CD4-positive, alpha-beta T cell treated with Interleukin-2 at 100 ng/mL for 4 hours (primary cell): Measurements from ENCODE around the gene SPNS2.

Source experiments
- DNase-seq: peaks from one replicate; pipeline ENCODE4 v3.0.0-alpha.2; 2020; ENCODE audit warnings: low spot score

SPNS2 gene

GRCh38 chr17:4537451-4538235 lies 39.0 kb downstream of the SPNS2 start:
- DNase-seq: no peak

- no peak for DNase-seq
Observed at GRCh38 chr17:4538236-4539002, 39.7 kb downstream of the SPNS2 start.

DNA sequence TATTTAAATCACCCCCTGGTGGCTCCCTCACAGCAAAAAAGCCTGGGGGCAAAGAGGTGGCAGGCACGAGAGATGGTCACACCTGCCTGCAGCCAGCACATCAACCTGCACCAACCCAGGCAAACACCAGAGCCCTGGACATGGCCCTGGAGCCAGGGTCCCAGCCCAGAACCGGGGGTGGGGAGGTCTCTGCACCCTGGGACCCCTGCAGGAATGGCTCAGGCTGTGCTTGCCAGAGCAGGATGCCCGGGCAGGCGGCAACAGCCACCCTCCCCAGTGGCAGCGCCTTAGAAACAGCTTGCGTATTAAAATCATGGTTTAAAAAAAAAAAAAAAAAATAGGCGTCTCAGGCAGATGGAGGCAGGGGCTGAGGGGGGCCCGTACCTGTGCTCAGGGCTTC lies 40.3 kb downstream of the SPNS2 start:
- DNase-seq: no peak

GRCh38 chr17:4539576-4540223 lies 41.0 kb downstream of the SPNS2 start:
- DNase-seq: no peak

DNA sequence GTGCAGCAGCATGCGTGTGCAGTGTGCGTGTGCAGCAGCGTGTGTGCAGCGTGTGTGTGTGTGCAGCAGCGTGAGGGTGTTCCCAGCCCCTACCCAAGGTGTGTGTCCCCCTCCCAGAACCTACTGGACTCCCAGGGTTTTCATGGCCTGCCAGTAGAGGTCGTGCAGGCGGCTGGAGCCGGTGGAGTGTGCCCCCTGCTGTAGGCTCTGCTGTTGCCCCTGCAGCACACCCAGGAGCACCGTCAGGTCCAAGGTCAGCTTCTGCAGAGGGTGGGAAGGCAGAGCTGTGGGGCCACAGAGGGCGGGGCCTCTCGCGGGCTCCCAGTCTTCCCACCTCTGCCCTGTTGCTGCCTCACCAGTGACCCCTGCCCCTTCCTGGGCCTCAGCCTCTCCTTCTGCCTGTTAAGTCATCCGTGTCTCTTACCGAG lies 41.6 kb downstream of the SPNS2 start:
- no peak for DNase-seq

GRCh38 chr17:4540687-4541327 lies 42.1 kb downstream of the SPNS2 start:
- DNase-seq: no peak

GRCh38 chr17:4541328-4542002 lies 42.8 kb downstream of the SPNS2 start:
- DNase-seq: no peak

GRCh38 chr17:4542003-4542725 lies 43.5 kb downstream of the SPNS2 start:
- DNase-seq: no peak

DNA sequence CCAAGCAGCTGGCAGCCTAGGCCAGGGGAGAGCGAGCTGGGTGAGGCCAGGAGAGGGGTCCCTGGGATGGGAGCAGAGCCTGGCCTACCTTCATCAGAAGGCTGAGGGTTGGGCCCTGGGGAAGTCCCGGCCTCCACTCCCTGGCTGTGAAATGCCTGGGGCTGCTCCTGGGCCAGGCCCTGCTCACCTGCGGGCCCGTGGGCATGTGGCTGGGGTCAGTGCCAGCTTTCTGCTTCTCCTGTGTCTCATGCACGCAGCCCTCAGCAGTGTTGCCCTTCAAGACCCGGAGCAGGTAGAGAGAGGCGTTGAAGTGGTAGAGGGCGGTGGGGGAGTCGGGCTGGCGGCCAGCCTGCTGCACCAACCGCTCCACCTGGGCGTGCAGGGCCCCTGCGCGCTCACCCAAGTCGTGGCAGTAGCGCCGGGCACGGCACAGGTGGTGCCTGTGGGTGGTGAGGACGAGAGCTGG lies 44.1 kb downstream of the SPNS2 start:
- DNase-seq: no peak

GRCh38 chr17:4543557-4544026 lies 44.9 kb downstream of the SPNS2 start:
- DNase-seq: no peak

GRCh38 chr17:4544135-4544950 lies 45.7 kb downstream of the SPNS2 start:
- DNase-seq: no peak

DNA sequence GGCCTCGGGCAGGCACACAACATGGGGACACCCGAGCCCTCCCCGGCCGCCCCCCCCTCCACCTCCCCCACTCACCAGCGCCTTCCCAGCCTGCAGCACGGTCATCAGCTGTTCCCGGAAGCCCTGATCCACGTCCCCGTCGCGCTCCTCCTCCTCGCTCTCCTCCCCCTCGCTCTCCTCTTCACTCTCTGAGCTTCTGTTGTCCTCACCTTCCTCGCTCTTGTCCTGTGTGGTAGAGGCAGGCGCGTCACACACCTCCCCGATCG lies 46.2 kb downstream of the SPNS2 start:
- no peak for DNase-seq

- DNase-seq: no peak
Observed at GRCh38 chr17:4545217-4545951, 46.7 kb downstream of the SPNS2 start.

DNA sequence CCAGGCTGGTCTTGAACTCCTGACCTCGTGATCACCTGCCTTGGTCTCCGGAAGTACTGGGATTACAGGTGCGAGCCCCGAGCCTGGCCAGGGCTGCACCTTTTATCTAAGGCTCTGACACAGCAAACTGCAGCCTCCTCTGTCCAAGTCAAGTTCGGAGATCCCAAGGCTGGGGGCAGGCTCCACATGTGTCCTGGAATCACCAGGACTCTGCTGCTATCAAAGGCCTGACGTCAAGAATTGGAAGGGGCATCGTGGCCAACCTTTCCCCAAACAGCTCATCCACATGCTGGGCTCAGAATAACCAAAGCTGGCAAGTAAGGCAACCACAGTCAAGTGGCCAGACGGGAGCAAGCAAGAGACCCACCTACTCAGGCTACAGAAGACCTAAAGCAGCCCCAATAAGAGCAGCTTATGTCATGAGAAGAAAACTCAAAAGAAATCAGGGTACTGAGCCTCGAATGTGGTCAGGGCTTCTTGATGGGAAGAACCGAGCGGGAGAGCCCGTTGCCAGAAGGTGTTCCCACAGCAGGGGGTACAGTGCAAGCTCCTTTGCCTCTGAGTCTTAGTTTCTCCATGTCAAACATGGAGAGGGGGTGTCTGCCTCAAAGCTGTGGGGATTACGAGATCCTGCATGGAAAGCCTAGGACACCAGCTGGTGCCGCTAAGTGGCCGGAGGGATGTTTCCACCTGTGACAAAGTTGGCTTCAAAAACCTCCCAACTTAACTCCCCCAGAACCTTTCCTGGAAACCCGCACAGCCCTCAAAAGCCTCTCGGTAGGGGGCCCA lies 48.6 kb downstream of the SPNS2 start:
- DNase-seq: no peak

DNA sequence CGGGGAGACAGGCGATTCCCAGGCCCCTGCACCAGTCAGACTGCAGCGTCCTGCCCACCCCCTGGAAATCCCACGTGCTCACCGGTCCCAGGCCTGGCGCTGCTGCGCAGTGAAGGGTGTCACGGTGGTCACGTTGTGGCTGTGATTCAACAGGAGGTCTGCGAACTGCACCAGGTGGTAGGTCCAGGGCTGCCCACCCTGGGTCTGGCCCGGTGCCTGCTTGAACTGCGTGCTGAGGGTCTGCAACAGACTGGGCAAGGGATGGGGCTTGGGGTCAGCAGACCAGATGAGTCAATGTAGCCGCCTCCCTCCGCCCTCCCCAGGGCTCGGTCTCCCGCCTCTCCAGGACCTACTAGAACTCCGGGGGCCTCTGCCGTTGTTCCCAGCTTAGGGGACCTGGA lies 49.4 kb downstream of the SPNS2 start:
- DNase-seq: no peak

GRCh38 chr17:4548721-4549531 lies 50.2 kb downstream of the SPNS2 start:
- DNase-seq: no peak

GRCh38 chr17:4549781-4550533 lies 51.3 kb downstream of the SPNS2 start:
- DNase-seq: no peak
